ENCODE results near the gene PEX14. TPM values are rescaled to one million over a fixed set of nuclear protein-coding genes. Genes with fewer than 3 reads are reported as not detected.

PEX14 gene
- total RNA-seq, 1 donor from 2014 or later = 27.0 TPM

DNA sequence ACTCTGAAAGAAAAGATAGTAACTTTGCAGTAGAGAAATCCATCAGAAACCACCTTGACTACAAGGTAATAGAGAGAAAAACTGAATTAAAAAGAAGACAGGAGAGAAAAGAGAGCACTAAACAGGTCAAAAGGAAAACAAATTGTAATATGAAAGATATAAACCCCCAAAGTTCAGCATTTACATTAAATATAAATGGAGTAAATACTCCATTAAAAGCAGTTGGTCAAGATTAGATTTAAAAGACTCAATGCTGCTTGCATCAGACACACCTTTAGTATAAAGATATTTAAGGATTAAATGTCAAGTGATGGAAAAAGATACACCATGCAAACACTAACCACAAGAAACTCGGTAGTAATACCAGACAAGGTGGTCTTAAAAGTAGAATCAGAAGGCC, 110.5 kb downstream of the PEX14 start:
- intact Hi-C loops (cut with micrococcal nuclease) = no loop called here

DNA sequence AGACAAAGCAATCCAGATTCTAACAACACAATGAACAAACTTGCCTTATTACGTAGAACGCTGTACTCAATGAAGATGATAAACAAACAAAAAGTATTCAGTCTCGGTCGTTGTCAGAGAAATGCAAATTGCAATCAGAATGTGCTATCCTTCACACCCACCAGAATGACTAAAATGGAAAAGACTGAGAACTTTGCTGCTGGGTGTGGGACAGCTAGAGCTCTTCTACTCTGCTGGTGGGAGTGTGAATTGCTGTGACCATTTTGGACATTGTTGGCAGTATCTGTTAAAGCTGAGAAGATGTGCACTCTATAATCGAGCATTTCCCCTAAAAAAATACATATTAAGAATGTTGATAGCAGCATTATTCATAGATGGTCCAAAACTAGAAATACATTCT, 111.4 kb downstream of the PEX14 start:
- intact Hi-C loops (cut with micrococcal nuclease) = no loop called here

DNA sequence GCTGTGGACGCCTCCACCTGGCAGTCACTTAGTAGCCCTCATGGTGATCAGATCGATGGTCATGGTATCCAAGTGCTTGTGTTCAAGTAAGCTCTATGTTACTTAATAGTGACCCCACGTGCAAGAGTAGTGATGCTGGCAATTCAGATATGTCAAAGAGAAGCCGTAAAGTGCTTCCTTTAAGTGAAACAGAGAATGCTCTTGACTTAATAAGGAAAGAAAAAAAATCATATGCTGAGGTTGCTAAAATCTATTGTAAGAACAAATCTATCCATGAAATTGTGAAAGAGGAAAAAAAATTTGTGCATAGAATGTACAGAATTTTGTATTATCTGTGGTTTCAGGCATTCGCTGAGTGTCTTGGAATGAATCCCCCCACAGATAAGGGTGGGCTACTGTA, 113.9 kb downstream of the PEX14 start:
- intact Hi-C loops (cut with micrococcal nuclease) = no loop called here

DNA sequence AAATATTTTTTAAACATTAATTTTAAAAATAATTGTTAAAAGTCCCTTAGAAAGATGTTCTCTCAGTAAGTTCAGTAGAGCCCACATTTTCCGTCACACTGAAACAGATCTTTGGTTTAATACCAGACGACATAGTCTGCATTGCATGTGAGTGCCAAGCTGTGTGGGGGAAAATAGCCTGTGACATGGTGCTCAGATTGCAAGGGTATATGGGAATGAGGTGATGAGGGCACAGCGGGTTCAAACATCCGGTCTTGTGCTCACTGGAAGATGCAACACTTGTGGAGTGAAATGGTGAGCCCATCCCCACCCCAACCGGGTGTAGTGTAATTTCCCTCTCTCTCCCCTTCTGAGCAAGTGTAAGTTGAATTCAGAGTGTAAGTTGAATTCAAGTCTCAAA, 114.3 kb downstream of the PEX14 start:
- intact Hi-C loops (cut with micrococcal nuclease) = no loop called here

DNA sequence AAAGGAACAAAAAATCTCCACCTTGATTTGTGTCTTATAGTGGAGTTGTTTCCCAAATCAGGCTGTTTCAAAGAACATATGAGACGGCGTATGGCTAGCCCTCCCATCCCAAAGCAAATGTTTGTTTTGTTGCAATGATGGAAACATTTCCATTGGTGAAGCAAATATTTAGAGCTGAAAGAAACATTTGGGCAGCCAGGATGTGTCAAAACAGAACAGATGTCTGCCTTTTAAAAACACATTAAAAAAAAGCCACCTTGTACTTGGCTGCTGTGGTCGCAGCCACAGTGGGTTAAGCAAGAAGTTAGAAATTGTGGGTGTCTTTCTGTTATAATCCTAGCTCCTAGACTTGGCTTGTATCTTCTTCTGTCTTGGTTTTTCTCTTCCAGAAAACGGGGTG, 116.3 kb downstream of the PEX14 start:
- intact Hi-C loops (cut with micrococcal nuclease) = no loop called here

DNA sequence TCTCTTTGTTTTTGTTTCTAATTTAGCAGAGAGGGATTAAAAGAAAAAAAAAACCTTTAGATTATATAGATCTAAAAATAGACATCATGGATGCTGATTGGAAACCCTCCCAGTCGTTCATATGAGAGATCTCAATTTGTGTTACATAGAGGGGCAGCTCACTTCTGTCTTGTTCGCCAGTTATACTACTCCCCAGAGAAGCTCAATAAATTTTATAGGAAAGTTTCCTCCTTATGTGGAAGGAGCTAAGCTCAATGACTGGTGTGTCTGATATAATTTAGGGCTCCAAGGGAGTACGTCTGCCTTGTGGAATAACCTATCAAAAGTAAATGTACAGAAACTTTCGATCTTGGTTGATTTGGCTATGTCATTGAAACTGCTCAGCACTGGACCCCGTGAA, 117.6 kb downstream of the PEX14 start:
- intact Hi-C loops (cut with micrococcal nuclease) = no loop called here

DNA sequence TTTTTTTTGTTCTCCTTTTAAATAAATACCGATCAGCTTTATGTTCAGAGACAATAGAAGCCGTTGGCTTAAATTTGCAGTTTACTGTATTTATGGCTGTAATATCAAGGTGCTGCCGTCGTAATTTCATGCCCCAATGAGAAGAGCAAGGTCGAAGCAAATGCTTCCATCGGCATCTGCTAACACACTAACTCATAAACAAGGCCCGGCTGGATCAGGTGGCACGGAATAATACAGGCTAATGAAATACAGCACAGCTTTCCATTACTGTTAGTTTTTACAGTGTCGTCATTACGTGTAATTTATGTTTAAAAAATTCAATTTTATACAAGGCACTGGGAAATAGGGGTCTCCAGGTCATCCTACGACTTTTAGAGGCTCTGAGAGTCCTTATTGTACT, 119.0 kb downstream of the PEX14 start:
- intact Hi-C loops (cut with micrococcal nuclease) = no loop called here

DNA sequence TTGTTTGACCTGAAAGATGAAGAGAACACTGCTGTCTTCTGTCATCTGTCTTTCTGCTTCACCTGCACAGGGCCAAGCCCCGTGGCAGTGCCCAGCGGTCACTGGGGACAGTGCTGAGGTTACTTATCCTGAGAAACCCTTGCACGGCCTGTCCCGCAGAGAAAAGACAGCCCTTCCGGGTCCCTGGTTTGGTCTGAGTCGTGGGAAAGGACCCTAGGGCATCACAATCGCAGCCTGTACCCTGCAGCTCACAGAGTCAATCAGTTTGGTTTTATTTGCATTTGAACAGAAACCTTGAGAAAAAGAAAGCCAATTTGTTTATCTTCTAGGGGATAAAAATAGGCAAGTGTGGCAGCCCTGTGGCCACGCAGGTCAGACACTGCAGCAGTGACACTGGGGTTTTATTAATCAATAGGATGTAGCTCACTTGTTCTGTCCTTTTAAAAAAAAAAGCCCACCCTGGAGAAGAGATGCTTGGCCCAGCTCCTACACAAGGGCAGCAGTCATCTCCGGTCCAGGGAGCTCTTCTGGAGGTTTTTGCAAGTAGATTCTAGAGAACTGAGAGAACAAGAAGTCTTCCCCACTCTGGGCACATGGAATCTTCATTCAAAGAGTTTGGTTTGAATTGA, 120.0 kb downstream of the PEX14 start:
- intact Hi-C loops (cut with micrococcal nuclease) = no loop called here

DNA sequence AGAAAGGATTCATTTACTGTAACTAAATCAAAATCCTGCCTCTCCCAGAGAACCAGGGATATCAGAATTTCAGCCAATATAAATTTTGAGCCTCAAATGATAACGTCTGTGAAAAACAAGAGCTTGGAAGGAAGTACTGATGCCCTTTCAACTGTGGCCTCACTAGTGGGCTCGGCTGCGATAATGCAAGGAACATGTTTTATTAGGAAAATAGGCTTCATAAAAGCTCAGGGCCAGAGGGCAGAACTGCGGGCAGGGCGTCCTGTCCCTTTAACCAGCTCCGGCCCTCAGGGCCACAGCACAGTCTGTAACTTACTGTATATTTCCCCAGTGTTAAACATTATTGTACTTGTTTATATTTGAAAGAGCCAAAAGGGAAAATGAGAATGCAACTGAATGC, 122.0 kb downstream of the PEX14 start:
- intact Hi-C loops (cut with micrococcal nuclease) = no loop called here

DNA sequence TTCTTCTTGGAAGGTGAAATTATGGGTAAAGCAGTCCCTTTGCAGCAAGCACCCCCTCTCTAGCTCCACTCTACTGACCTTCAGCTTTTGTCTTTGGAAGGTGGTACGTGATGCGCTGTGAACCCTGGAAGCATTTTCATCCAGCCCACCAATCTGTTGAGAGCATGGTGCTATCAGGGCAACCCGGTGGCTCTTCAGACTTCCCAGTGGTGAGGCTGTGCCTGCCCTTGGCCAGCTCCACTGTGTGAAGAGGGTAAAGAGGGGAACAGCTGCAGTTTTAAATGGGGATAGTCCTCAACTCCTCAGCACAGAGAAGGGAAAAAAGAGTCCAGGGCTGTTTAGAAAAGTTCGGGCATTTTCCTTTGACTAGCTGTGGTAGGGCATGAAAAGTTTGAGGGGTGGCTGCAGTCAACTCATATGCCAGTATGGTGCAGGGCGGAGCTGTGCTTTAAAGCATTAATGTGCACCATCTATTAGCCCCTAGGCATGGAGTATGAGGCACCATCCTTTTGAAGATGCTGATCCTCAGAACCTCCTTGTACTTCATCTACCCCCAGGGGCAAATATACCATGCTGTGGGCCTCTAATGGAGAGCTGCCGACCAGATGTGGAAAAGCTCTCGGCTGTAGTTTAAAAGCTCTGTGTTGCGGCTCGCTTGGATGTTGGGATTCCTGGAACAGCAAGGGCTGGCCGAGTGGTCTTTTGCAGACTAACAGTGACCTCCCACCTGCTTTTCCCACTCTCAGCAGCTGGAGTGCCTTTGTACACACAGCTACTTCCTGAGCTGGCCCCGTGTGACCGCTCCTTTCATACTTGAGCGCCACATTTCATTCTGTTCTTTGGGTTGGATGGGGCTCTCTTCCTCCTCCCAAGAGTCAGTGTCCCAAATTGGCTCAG, 123.0 kb downstream of the PEX14 start:
- intact Hi-C loops (cut with micrococcal nuclease) = no loop called here

DNA sequence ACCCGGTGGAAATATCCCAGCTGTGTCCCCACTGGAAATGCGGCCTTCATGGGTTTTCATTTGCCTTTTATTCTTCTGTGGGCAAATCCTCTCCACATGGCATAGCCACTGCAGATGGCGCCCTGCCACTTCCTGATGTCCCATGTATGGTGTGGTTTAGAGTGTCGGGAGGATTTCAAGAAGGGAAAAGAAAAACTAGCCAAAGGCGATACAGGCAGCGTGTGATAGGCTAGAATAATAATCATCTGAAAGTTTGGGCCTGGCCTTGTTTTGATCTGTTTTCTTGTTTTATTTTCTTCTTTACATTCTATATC, 123.6 kb downstream of the PEX14 start:
- intact Hi-C loops (cut with micrococcal nuclease) = no loop called here

DNA sequence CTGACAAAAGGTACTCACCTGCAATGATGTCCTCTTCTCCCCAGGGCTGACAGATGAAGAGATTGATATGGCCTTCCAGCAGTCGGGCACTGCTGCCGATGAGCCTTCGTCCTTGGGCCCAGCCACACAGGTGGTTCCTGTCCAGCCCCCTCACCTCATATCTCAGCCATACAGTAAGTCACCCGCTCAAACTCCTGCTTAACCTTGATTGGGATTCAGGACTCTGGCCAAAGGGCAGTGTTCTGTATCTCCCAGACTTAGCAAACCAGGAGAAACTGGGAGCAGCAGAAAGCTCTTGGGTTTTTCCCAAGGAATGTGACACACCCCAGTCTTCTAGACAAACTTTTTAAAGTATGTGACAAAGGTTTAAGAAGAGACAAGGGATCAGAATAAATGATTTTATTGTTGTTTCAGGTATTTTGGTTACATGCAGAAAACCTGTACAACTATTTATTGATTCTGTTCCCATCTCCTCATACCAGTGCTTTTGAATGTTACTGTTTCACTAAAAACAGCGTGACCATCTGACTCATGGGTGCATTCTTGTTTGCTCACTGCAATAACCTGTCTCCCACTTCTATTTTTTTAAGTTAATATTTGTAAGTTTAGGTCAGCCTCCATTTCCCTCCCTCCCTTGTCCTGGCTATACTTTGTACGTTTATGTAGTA, 124.6 kb downstream of the PEX14 start:
- intact Hi-C loops (cut with micrococcal nuclease) = no loop called here

DNA sequence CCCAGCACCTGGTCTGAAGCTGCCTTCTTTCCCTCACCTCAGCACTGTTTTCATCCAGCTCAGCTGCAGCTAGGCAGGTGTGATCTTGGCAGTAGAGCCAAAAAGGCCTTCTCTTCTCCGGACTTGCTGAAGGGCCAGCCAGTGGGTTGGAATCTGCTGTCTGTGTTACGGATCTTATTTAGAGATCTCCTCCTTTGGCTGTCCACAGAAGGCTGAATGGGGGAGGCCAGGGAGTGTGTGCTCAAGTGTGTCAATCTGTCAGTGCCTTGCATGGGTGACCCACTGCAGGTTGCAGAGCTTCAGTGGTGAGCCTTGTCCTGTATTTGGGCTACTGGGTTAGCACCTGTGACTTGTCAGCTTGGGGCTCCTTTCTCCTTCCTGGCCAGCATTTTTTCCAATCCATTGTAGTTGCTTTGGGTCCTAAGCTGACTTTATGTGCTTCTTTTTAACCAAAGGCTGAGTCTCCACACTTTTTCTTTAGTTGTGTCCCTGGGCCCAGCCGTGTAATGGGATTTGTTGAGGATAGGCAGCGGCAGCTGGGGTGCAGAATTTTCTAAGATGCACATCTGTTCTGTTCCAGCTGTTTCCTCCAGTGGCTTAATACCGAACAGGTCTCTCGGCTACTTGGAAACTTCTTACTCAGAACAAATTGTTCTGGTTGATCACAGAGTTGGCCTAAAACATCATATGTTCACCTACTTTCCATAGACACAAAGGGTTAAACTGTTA, 126.8 kb downstream of the PEX14 start:
- intact Hi-C loops (cut with micrococcal nuclease) = no loop called here

DNA sequence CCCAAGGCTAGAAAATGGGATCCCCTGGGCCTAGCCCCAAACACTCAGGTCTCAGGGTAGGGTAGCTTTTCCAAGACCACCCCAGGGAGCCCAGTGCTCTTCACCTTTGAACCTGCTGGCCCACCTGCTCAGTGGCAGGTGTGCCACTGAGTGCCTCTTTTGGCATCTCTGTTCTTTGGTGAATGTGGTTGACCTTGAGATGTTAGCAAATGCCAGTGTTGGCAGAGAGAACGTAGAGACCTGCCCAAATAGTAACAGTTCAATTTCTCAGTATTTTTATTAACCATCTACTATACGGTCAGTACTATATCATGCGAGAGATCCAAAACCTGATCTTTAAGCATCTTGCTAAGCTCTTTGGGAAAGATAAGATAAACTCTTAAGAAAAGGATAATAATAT, 128.2 kb downstream of the PEX14 start:
- intact Hi-C loops (cut with micrococcal nuclease) = no loop called here

DNA sequence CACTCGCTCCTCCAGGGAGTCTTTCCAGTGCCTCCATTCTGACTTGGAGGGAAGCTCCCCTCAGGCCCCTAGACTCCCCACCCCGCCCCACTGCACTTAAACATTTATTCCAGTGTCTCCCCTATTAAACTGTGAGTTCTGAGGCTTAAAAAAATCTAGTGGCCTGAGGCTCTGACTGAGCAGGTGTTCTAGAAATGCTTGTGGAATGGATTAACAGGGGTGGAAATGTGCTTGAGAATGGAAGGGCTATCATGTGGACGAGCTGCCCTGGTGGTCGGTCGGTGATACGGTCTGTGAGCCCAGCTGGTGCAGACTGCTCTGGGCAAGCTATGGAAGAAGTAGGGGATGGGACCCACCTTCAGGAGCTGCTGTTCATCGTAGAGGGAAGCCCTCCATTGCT, 130.2 kb downstream of the PEX14 start:
- intact Hi-C loops (cut with micrococcal nuclease) = no loop called here

DNA sequence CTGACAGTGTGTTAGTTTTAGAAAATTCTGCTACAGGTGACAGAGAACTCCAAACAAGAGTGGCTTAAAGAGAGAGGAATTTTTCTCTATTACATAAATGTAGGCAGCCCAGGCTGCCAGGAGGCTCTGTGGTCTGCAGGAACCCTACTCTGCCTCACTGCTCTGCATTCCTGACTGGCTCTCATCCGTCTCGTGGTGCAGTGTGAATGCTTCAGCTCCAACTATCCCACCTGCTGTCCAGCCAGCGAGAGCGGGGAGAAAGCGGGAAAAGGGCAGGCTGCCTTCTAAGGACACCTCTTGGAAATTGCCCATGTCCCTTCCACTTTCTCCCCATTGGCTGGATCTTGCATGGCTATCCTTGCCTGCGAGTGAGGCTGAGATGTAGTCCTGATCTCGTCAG, 131.3 kb downstream of the PEX14 start:
- intact Hi-C loops (cut with micrococcal nuclease) = no loop called here

DNA sequence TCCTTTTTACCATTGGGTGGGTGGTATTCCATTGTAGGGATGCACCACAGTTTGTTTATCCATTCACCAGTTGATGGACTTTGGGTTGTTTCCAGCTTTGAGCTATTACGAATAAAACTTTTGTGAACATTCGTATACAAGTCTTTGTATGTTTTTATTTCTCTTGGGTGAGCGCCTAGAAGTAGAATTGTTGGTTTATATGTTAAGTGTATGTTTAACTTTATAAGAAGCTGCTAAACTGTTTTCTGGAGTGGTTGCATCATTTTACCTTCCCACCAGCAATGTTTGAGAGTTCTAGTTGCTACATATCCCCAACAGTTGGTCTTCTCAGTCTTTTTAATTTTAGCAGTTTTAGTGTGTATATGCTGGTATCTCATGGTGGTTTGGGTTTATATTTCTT, 132.5 kb downstream of the PEX14 start:
- intact Hi-C loops (cut with micrococcal nuclease) = no loop called here

DNA sequence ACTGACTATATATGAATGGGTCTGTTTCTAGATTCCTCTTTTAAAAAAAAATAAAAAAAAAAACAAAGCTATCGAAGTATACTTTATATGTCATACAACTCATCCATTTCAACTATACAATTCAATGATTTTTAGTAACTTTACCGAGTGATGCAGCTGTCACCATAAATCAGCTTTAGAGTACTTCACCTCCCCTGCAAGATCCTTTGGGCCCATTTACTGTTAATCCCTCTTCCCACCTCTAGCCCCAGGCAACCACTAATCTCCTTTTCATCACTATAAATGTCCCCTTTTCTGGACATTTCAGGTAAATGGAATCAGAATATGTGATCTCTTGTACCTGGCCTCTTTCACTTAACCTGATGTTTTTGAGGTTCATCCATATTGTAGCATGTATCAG, 133.9 kb downstream of the PEX14 start:
- intact Hi-C loops (cut with micrococcal nuclease) = no loop called here

DNA sequence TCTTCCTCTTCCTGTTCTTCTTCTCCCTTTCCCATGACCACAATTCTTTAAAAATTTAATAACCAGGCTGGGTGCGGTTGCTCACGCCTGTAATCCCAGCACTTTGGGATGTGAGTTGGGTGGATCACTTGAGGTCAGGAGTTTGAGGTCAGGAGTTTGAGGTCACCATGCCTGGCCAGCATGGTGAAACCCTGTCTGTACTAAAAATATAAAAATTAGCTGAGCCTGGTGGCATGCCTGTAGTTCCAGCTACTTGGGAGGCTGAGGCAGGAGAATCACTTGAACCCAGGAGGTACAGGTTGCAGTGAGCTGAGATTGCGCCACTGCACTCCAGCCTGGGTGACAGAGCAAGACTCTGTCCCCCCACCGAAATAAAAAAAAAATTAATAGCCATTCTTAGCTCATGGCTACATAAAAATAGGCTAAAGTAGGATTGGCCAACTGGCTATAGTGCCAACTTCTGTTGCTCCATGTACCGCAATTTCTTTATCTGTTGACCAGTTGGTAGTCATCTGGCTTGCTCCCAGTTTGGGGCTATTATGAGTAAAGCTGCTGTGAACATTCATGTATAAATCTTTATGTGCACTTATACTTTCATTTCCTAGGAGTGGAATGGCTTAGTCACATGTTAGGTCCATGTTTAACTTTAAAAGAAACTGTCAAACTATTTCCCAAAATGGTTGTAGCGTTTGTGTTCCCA, 136.3 kb downstream of the PEX14 start:
- intact Hi-C loops (cut with micrococcal nuclease) = no loop called here

DNA sequence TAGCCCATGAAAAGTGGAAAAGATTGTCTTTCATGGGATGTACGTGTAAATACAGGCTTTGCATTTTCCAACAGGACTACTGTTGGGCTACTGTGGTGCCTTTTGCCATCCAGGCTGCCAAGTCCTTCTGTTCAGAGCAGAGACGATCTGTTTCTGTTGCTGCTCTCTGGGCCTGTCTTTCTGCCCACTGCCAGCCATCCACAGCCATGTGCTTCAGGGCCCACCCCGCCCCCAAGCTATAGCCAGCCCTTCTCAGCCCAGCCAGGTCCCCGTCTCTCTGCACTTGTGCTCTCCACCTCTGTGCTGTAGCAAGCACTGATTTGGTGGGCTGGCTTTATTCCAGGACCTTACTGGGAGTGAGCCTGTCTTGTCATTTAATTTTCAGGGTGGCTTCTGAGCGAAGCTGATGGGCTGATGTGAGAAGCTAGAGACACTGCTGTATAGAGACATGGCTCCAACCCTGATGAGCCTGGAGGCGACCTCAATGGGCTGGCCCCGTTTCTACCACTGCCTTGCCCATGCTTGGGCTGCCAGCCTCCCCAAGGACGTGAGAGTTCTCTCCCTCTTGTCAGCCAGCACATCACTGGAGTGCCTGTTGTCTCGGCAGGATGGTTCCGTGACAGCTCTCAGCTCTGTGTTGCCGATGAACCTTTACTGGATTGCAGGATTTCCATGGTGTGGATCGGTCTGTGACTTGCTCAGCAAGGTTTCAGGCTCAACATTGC, 137.8 kb downstream of the PEX14 start:
- intact Hi-C loops (cut with micrococcal nuclease) = no loop called here

DNA sequence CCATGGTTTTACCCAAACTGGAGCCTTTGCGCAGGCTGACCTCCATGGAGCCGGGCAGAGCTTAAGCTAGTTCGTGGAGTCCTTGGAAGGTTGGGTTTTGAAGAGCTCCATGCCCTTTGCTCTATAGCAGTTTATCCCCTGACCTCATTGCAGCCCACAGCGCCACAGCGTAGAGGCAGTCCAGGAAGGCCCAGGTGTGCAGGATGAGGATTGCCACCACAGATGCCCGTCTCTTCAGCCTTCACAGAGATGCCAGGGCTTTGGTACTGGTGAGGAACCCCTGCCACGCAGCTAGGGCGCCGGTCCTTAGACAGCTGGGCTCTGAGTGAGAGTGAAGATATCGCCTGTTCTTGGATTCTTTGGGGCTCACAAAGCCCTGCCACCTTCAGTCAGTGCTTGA, 138.6 kb downstream of the PEX14 start:
- intact Hi-C loops (cut with micrococcal nuclease) = no loop called here

Data from T-helper 1 cell treated with Interleukin-12 subunit alpha and Interleukin-12 subunit beta and Interleukin-4 antibody, amounts not matched to agents 30 ng/mL and 1 ng/mL, for 36 hours (primary cell).